PC-9 (cell line): ENCODE measurements around the gene VAMP3. TPM values are rescaled to one million over a fixed set of nuclear protein-coding genes. Genes with fewer than 3 reads are reported as not detected.

Experiments
- BruUV-seq: library from RNA; stranded (reverse); fragments of 400-500 nt; replicated peaks from 2 replicates; lab custom pipeline; 2021; lab: Mats Ljungman, UMichigan
- CTCF ChIA-PET: fragments of 300-600 bp; sonication (Branson Sonifier 250); formaldehyde crosslinking; loops from one replicate; lab custom pipeline; 2022; ENCODE audit warnings: antibody characterized with exemption; lab: Charles Lee
- POLR2A ChIA-PET: fragments of 300-600 bp; sonication (Branson Sonifier 250); formaldehyde crosslinking; loops from one replicate; lab custom pipeline; 2022; ENCODE audit warnings: antibody characterized with exemption; ENCODE audit not compliant: unreplicated experiment; lab: Charles Lee
- DNase-seq, 2 experiments: peaks; one replicate each; pipeline versions ENCODE4 v3.0.0 to v3.0.0-alpha.2; 2015 to 2022; ENCODE audit warnings: mixed read lengths in 1 of 2
- H2AFZ ChIP-seq: fragments of 200-600 bp; sonication (generic); 2 replicates; pipeline ENCODE4 v1.8.1; 2017; ENCODE audit warnings: antibody characterized with exemption
- H3F3A ChIP-seq: fragments of 200-600 bp; sonication (generic); 2 replicates; pipeline ENCODE4 v1.8.1; 2017; ENCODE audit warnings: antibody characterized with exemption, mild to moderate bottlenecking, low read depth; ENCODE audit not compliant: insufficient read depth
- H3K27ac ChIP-seq: fragments of 200-600 bp; sonication (generic); 2 replicates; pipeline ENCODE4 v1.6.1; 2016; ENCODE audit warnings: mixed run types
- H3K27me3 ChIP-seq: fragments of 200-600 bp; sonication (generic); 2 replicates; pipeline ENCODE4 v1.6.1; 2016; ENCODE audit warnings: low read depth, mixed run types; ENCODE audit not compliant: insufficient read depth
- H3K36me3 ChIP-seq: fragments of 200-600 bp; sonication (generic); 2 replicates; pipeline ENCODE4 v1.6.1; 2016; ENCODE audit warnings: low read depth, mixed run types
- H3K4me1 ChIP-seq: fragments of 200-600 bp; sonication (generic); replicated peaks from 2 replicates; pipeline ENCODE4 v1.6.1; 2016; ENCODE audit warnings: mixed run types; ENCODE audit not compliant: insufficient read depth
- H3K4me2 ChIP-seq: fragments of 200-600 bp; sonication (generic); 2 replicates; pipeline ENCODE4 v1.6.1; 2017; ENCODE audit warnings: mixed run types
- H3K4me3 ChIP-seq: fragments of 200-600 bp; sonication (generic); 2 replicates; pipeline ENCODE4 v1.6.1; 2016; ENCODE audit warnings: mixed run types
- H3K79me2 ChIP-seq: fragments of 200-600 bp; sonication (generic); 2 replicates; pipeline ENCODE4 v1.6.1; 2017; ENCODE audit warnings: low read depth, mixed run types
- H3K9me2 ChIP-seq: fragments of 200-600 bp; sonication (generic); 2 replicates; pipeline ENCODE4 v1.8.1; 2017; ENCODE audit warnings: mild to moderate bottlenecking; ENCODE audit not compliant: insufficient read depth
- H3K9me3 ChIP-seq: fragments of 200-600 bp; sonication (generic); 2 replicates; pipeline ENCODE4 v1.8.1; 2016; ENCODE audit warnings: low read depth; ENCODE audit not compliant: insufficient read depth
- H4K20me1 ChIP-seq: fragments of 200-600 bp; sonication (generic); 2 replicates; pipeline ENCODE4 v1.8.1; 2017; ENCODE audit not compliant: insufficient read depth
- EZH2 ChIP-seq: fragments of 200-600 bp; sonication (generic); IDR thresholded peaks from 2 replicates; pipeline ENCODE4 v1.8.0; 2017; ENCODE audit warnings: antibody characterized with exemption, low read depth
- intact Hi-C: fragments of 100-400 bp; cut with micrococcal nuclease; formaldehyde crosslinking; loops from one replicate; pipeline ENCODE4 v1.10.0; 2022; ENCODE audit not compliant: unreplicated experiment
- total RNA-seq: library from RNA; stranded (reverse); gene quantifications from 2 replicates; pipeline ENCODE4 v1.2.3, GENCODE V29; 2021
- TF ChIP-seq, protein P1 (sequence below): fragments of 200-600 bp; sonication (generic); conservative IDR thresholded peaks from 2 replicates; pipeline ENCODE4 v1.6.1; 2017; ENCODE audit warnings: mixed run types, antibody characterized with exemption, mild to moderate bottlenecking, moderate library complexity

Gene VAMP3
- total RNA-seq, 1 experiment from 2014 or later, result 78.6 TPM

GRCh38 chr1:7767176-7767575 is 3.9 kb upstream of the VAMP3 start:
- Histone ChIP-seq H3F3A (no peaks in the 10 kb centered on the region), H3K4me2 (no peak overlapping the region), H3K9me3 (no peaks in the 10 kb centered on the region), H2AFZ (no peak overlapping the region), H3K4me3 (no peak overlapping the region), H3K27ac (no peak overlapping the region), H3K4me1 (peaks cover 7% of the 10 kb centered on the region; the same call in 1 of the 2 replicates), H3K9me2 (no peaks in the 10 kb centered on the region), H4K20me1 (no peaks in the 10 kb centered on the region), H3K36me3 (no peaks in the 10 kb centered on the region), H3K27me3 (no peaks in the 10 kb centered on the region; the same call in 1 of the 2 replicates), H3K79me2 (peaks cover 8% of the 10 kb centered on the region)
- TF ChIP-seq, protein P1, sequence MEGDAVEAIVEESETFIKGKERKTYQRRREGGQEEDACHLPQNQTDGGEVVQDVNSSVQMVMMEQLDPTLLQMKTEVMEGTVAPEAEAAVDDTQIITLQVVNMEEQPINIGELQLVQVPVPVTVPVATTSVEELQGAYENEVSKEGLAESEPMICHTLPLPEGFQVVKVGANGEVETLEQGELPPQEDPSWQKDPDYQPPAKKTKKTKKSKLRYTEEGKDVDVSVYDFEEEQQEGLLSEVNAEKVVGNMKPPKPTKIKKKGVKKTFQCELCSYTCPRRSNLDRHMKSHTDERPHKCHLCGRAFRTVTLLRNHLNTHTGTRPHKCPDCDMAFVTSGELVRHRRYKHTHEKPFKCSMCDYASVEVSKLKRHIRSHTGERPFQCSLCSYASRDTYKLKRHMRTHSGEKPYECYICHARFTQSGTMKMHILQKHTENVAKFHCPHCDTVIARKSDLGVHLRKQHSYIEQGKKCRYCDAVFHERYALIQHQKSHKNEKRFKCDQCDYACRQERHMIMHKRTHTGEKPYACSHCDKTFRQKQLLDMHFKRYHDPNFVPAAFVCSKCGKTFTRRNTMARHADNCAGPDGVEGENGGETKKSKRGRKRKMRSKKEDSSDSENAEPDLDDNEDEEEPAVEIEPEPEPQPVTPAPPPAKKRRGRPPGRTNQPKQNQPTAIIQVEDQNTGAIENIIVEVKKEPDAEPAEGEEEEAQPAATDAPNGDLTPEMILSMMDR, result no peak
- no peak for TF ChIP-seq EZH2
- no peak for DNase-seq
- ChIA-PET POLR2A (no interaction called here), CTCF (no interaction called here)
- intact Hi-C loops, result no loop called here
- BruUV-seq, result no TSS peak

DNA sequence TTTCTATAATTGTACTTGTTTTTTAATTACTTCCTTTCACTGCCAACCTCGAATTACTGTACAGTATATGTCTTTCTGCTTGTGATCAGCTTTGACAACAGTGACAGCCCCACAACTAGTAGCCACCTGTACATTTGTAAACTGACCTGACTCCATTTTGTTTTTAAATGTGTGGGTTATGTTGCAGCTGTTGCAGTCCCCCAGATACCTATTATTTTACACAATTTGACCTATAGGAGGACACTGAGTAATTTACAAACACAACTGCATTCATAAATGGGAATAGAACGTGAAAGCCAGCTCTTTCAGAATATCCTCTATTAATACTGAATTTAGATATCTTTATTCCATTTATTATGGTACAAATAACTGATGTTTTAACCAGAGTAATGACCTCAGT is 2.5 kb upstream of the VAMP3 start:
- TF ChIP-seq EZH2, result no peak
- TF ChIP-seq, protein P1, result no peak
- no peaks in the 10 kb centered on the region for H3K9me2 ChIP-seq
- no peak overlapping the region for H3K4me3 ChIP-seq
- H3K27ac ChIP-seq, result no peak overlapping the region
- peaks cover 12% of the 10 kb centered on the region; the same call in 1 of the 2 replicates for H3K4me1 ChIP-seq
- no peaks in the 10 kb centered on the region for H3K36me3 ChIP-seq
- DNase-seq, result no peak
- H3K79me2 ChIP-seq, result peaks cover 20% of the 10 kb centered on the region
- no peaks in the 10 kb centered on the region for H3K9me3 ChIP-seq
- H4K20me1 ChIP-seq, result no peaks in the 10 kb centered on the region
- no peak overlapping the region for H2AFZ ChIP-seq
- no peaks in the 10 kb centered on the region for H3F3A ChIP-seq
- no peak overlapping the region for H3K4me2 ChIP-seq
- H3K27me3 ChIP-seq, result no peaks in the 10 kb centered on the region; the same call in 1 of the 2 replicates
- CTCF ChIA-PET, result no interaction called here
- BruUV-seq, result no TSS peak
- intact Hi-C loops, result no loop called here
- POLR2A ChIA-PET, result no interaction called here

- ChIA-PET CTCF (no interaction called here), POLR2A (no interaction called here)
- no peaks in the 10 kb centered on the region for H3K36me3 ChIP-seq
- peaks cover 12% of the 10 kb centered on the region; the same call in 1 of the 2 replicates for H3K4me1 ChIP-seq
- intact Hi-C loops, result no loop called here
- no peaks in the 10 kb centered on the region for H3K9me2 ChIP-seq
- H3K27me3 ChIP-seq, result no peaks in the 10 kb centered on the region
- no peak for TF ChIP-seq EZH2
- TF ChIP-seq, protein P1, result no peak
- H3K27ac ChIP-seq, result no peak overlapping the region
- no peaks in the 10 kb centered on the region for H3K9me3 ChIP-seq
- no peak overlapping the region for H2AFZ ChIP-seq
- no peak overlapping the region for H3K4me3 ChIP-seq
- H4K20me1 ChIP-seq, result no peaks in the 10 kb centered on the region
- no peak for DNase-seq
- no peaks in the 10 kb centered on the region for H3F3A ChIP-seq
- no TSS peak for BruUV-seq
- peaks cover 20% of the 10 kb centered on the region for H3K79me2 ChIP-seq
- peak overlapping the region; percentile 97; the same call in 1 of the 2 replicates for H3K4me2 ChIP-seq
Measured at GRCh38 chr1:7769673-7770412, 1.3 kb upstream of the VAMP3 start.
